ENCODE measurements around the gene TIPIN. TPM values are rescaled to one million over a fixed set of nuclear protein-coding genes. Genes with fewer than 3 reads are reported as not detected.

TIPIN gene
- polyA plus RNA-seq, 1 donor from 2014 or later: 7.4 TPM

DNA sequence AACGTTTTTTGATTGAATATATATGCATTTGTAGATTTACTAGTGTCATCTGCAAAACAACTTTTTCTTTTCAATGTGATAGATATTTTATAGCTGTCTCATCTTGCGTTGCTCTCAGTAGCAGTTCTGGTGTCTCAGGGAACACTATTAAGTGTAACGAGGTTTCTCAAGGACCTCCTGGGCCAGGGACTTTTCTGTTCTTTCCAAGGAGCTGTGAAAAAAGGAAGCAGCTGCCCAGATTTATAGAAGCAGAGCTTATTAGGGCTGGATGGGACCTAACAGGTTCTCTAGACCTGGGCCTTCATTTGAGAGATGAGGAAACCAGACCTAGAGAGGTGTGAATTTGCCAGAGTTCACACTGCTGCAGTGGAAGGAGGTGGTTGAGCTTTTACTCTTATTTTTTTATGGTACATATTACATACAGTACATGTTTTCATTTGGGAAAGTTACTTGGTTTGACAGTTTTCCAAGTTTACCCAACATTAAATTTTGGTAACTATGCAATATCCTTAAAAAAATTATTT lies 46.3 kb upstream of the TIPIN start:
- Histone ChIP-seq H3K9me2 (ENCODE audit: insufficient read depth, low read length) (no peaks in the 10 kb centered on the region), H3F3A (ENCODE audit: insufficient read depth, low read length, poor library complexity, severe bottlenecking) (no peaks in the 10 kb centered on the region), H3K9me3 (ENCODE audit: low read length) (no peaks in the 10 kb centered on the region), H3K4me3 (ENCODE audit: low read length) (no peak overlapping the region), H3K27me3 (ENCODE audit: insufficient read depth, low read depth, low read length) (no peaks in the 10 kb centered on the region), H3K4me2 (ENCODE audit: low read length) (no peak overlapping the region), H4K20me1 (ENCODE audit: insufficient read depth) (no peaks in the 10 kb centered on the region), H3K79me2 (replicated peaks; ENCODE audit: insufficient read depth, low read length) (no peaks in the 10 kb centered on the region), H2AFZ (ENCODE audit: low read depth, low read length) (no peak overlapping the region), H3K27ac (ENCODE audit: low read length) (no peak overlapping the region), H3K9ac (ENCODE audit: low read length) (no peak overlapping the region), H3K36me3 (ENCODE audit: insufficient read depth, low read length) (no peaks in the 10 kb centered on the region)
- TF ChIP-seq CTCF (IDR thresholded peaks at IDR 0.05; ENCODE audit: poor library complexity, severe bottlenecking) (no peak), SMC3 (conservative IDR thresholded peaks at IDR 0.05; ENCODE audit: poor library complexity) (no peak), RAD21 (conservative IDR thresholded peaks at IDR 0.05) (no peak), TAF1 (IDR thresholded peaks at IDR 0.05; ENCODE audit: low read depth) (no peak), POLR2AphosphoS5 (IDR thresholded peaks at IDR 0.05) (no peak), EZH2 (IDR thresholded peaks at IDR 0.05; ENCODE audit: borderline replicate concordance, insufficient read depth, low read length, poor library complexity, severe bottlenecking) (no peak), EP300 (conservative IDR thresholded peaks at IDR 0.05; ENCODE audit: poor library complexity, severe bottlenecking) (no peak), MXI1 (conservative IDR thresholded peaks at IDR 0.05; ENCODE audit: poor library complexity, severe bottlenecking) (no peak)
- TF ChIP-seq, protein P1, sequence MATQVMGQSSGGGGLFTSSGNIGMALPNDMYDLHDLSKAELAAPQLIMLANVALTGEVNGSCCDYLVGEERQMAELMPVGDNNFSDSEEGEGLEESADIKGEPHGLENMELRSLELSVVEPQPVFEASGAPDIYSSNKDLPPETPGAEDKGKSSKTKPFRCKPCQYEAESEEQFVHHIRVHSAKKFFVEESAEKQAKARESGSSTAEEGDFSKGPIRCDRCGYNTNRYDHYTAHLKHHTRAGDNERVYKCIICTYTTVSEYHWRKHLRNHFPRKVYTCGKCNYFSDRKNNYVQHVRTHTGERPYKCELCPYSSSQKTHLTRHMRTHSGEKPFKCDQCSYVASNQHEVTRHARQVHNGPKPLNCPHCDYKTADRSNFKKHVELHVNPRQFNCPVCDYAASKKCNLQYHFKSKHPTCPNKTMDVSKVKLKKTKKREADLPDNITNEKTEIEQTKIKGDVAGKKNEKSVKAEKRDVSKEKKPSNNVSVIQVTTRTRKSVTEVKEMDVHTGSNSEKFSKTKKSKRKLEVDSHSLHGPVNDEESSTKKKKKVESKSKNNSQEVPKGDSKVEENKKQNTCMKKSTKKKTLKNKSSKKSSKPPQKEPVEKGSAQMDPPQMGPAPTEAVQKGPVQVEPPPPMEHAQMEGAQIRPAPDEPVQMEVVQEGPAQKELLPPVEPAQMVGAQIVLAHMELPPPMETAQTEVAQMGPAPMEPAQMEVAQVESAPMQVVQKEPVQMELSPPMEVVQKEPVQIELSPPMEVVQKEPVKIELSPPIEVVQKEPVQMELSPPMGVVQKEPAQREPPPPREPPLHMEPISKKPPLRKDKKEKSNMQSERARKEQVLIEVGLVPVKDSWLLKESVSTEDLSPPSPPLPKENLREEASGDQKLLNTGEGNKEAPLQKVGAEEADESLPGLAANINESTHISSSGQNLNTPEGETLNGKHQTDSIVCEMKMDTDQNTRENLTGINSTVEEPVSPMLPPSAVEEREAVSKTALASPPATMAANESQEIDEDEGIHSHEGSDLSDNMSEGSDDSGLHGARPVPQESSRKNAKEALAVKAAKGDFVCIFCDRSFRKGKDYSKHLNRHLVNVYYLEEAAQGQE (IDR thresholded peaks at IDR 0.05; ENCODE audit: borderline replicate concordance): no peak

DNA sequence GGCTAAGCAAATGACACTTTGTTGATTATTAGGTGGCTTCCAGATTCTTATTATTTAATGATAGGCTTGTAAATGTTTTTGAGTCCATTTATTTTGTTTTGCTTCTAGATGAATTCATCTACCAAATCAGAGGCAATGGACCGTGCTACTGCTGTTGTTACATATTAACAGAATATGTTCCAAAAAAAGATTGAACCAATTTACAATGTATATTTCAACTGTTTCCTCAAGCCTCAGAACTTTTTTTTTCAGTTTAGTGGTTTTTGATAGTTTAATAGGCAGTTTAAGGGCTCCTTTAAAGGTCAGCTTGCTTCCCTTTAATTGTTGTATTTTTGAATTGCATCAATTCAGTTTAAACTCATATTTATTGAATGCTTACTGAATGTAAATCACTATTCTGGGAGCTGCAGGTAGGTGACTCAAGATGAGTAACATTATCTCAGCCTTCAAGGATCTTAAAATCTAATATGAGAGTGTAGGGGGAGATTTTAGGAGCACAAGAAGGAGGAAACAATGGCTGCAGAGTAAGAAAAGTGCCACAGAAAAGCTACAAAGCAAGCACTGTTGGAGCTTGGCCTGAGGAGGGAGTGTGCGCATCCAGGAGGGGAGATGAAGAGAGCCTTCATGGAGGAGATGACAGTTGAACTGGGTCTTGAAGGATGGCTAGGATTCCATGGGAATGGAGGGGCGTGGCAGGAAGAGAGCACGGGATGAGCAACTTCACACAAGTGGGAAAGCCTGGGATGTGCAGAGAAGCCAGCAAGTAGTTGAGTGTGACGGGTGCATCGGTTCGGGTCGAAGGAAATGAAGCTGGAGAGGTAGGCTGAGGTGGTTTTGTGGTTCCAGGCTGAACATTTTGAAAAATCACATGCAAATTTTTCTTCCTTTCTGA lies 44.9 kb upstream of the TIPIN start:
- Histone ChIP-seq H3K4me2 (ENCODE audit: low read length) (no peak overlapping the region), H4K20me1 (ENCODE audit: insufficient read depth) (no peaks in the 10 kb centered on the region), H3K79me2 (replicated peaks; ENCODE audit: insufficient read depth, low read length) (no peaks in the 10 kb centered on the region), H3K27me3 (ENCODE audit: insufficient read depth, low read depth, low read length) (no peaks in the 10 kb centered on the region), H2AFZ (ENCODE audit: low read depth, low read length) (no peak overlapping the region), H3K36me3 (ENCODE audit: insufficient read depth, low read length) (no peaks in the 10 kb centered on the region), H3K9me3 (ENCODE audit: low read length) (no peaks in the 10 kb centered on the region), H3F3A (ENCODE audit: insufficient read depth, low read length, poor library complexity, severe bottlenecking) (no peaks in the 10 kb centered on the region), H3K9me2 (ENCODE audit: insufficient read depth, low read length) (no peaks in the 10 kb centered on the region), H3K27ac (ENCODE audit: low read length) (no peak overlapping the region), H3K9ac (ENCODE audit: low read length) (no peak overlapping the region), H3K4me3 (ENCODE audit: low read length) (no peak overlapping the region)
- no peak for TF ChIP-seq CTCF (IDR thresholded peaks at IDR 0.05; ENCODE audit: poor library complexity, severe bottlenecking)
- TF ChIP-seq MXI1 (conservative IDR thresholded peaks at IDR 0.05; ENCODE audit: poor library complexity, severe bottlenecking): no peak
- TF ChIP-seq EZH2 (IDR thresholded peaks at IDR 0.05; ENCODE audit: borderline replicate concordance, insufficient read depth, low read length, poor library complexity, severe bottlenecking): no peak
- TF ChIP-seq TAF1 (IDR thresholded peaks at IDR 0.05; ENCODE audit: low read depth): no peak
- no peak for TF ChIP-seq RAD21 (conservative IDR thresholded peaks at IDR 0.05)

Measured in neural cell (in vitro differentiated cells).